ENCODE data around the gene TRRAP. TPM values are rescaled to one million over a fixed set of nuclear protein-coding genes. Genes with fewer than 3 reads are reported as not detected.

TRRAP gene
- total RNA-seq, 4 donors from 2014 or later: 15.2 to 18.8 (median 17.0) TPM

DNA sequence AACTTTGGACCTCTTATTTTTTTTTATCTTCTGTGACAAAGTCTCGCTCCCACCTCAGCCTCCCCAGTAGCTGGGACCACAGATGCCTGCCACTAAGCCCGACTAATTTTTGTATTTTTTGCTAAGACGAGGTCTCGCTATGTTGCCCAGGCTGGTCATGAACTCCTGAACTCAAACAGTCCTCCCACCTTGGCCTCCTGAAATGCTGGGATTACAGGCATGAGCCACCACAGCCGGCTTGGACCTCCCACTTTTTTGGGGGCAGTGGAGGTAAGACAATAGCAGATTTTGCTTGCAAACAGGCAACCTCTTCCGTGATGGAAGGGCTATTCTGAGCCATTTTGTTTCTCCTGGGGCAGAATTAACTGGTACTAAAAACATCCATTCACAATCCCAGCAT, 1.2 kb upstream of the TRRAP start:
- Histone ChIP-seq H3K36me3 (peaks cover 0 to 15% of the 10 kb centered on the region in 2 donors), H3K27ac (no peak overlapping the region), H3K27me3 (no peaks in the 10 kb centered on the region), H3K9me3 (no peaks in the 10 kb centered on the region), H3K4me3 (no peak overlapping the region), H3K4me1 (peaks cover 13 to 16% of the 10 kb centered on the region in 2 donors)
- DNase-seq (no peak), ATAC-seq (no peak)
- in situ Hi-C loops (cut with MboI; ENCODE audit: low sequenced_read_pairs in 4 of 4) (no loop called here), intact Hi-C loops (cut with DNase I; ENCODE audit: low total_unique reads) (loop anchor here (10.0 kb wide), 1 partner anchor 592 kb away; the partner anchor contains the start of gene BRI3)
- no peak for TF ChIP-seq CTCF (IDR thresholded peaks at IDR 0.05 in 4 of 5, conservative IDR thresholded peaks at IDR 0.05 in 1 of 5)
- no peak for TF ChIP-seq POLR2A (IDR thresholded peaks at IDR 0.05)

- H3K4me3 ChIP-seq: peak overlapping the region; percentile 91 to 98 (median 92)
- in situ Hi-C loops (cut with MboI; ENCODE audit: low sequenced_read_pairs in 4 of 4): no loop called here
- no peak for TF ChIP-seq CTCF (IDR thresholded peaks at IDR 0.05 in 4 of 5, conservative IDR thresholded peaks at IDR 0.05 in 1 of 5)
- TF ChIP-seq POLR2A (IDR thresholded peaks at IDR 0.05): no peak
- H3K27me3 ChIP-seq: no peaks in the 10 kb centered on the region
- intact Hi-C loops (cut with DNase I; ENCODE audit: low total_unique reads): loop anchor here (10.0 kb wide), 1 partner anchor 593 kb away; the partner anchor contains the start of gene BRI3
- H3K27ac ChIP-seq: peak overlapping the region; percentile 88 to 98 (median 97)
- DNase-seq (peak in 1 of 2 donors; percentile 20), ATAC-seq (peak in 1 of 2 donors; percentile 9)
- H3K4me1 ChIP-seq: peaks cover 13 to 16% of the 10 kb centered on the region in 2 donors
- H3K36me3 ChIP-seq: peaks cover 0 to 22% of the 10 kb centered on the region in 2 donors
- H3K9me3 ChIP-seq: no peaks in the 10 kb centered on the region
Measured at GRCh38 chr7:98877692-98878364, 504 bp upstream of the TRRAP start.

GRCh38 chr7:98879198-98879978, 1.1 kb downstream of the TRRAP start:
- H3K4me3 ChIP-seq: peak overlapping the region; percentile 91 to 98 (median 92)
- peak; percentile 37 to 64 for TF ChIP-seq POLR2A (IDR thresholded peaks at IDR 0.05)
- peak in 3 of 5 experiments; percentile 6 to 15 (median 8) for TF ChIP-seq CTCF (IDR thresholded peaks at IDR 0.05 in 4 of 5, conservative IDR thresholded peaks at IDR 0.05 in 1 of 5)
- no peaks in the 10 kb centered on the region for H3K27me3 ChIP-seq
- no peaks in the 10 kb centered on the region for H3K9me3 ChIP-seq
- in situ Hi-C loops (cut with MboI; ENCODE audit: low sequenced_read_pairs in 4 of 4): no loop called here
- H3K4me1 ChIP-seq: peaks cover 13 to 16% of the 10 kb centered on the region in 2 donors
- peak overlapping the region; percentile 88 to 98 (median 97) for H3K27ac ChIP-seq
- H3K36me3 ChIP-seq: peaks cover 0 to 33% of the 10 kb centered on the region in 2 donors
- intact Hi-C loops (cut with DNase I; ENCODE audit: low total_unique reads): loop anchor here (10.0 kb wide), 1 partner anchor 595 kb away; the partner anchor contains the start of gene BRI3
- ATAC-seq: peak; percentile 60 to 86
- peak; percentile 16 to 78 for DNase-seq

DNA sequence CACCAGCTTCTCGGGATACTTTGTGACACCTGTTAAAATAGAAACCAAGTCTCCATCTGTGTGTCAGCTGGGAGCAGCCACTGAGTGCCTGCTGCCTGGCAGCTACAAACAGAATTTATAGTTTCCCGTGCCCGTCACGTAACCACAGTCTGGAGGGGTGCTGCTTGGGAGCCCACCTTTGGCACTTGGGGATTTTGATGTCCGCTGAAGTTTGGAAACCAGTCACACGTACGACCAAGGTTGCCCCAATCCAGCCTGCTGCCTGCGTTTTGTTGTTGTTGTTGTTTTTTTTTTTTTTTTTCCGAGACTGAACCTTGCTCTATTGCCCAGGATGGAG, 1.6 kb downstream of the TRRAP start:
- TF ChIP-seq POLR2A (IDR thresholded peaks at IDR 0.05): peak in 1 of 2 donors; percentile 18
- no peak for TF ChIP-seq CTCF (IDR thresholded peaks at IDR 0.05 in 4 of 5, conservative IDR thresholded peaks at IDR 0.05 in 1 of 5)
- in situ Hi-C loops (cut with MboI; ENCODE audit: low sequenced_read_pairs in 4 of 4) (no loop called here), intact Hi-C loops (cut with DNase I; ENCODE audit: low total_unique reads) (loop anchor here (10.0 kb wide), 1 partner anchor 595 kb away; the partner anchor contains the start of gene BRI3)
- Histone ChIP-seq H3K4me1 (peaks cover 13 to 16% of the 10 kb centered on the region in 2 donors), H3K27me3 (no peaks in the 10 kb centered on the region), H3K27ac (peak overlapping the region; percentile 88 to 98 (median 97)), H3K9me3 (no peaks in the 10 kb centered on the region), H3K36me3 (peaks cover 0 to 33% of the 10 kb centered on the region in 2 donors), H3K4me3 (peak overlapping the region; percentile 91 to 98 (median 92))
- ATAC-seq (no peak), DNase-seq (no peak)
